Calu3 (cell line): ENCODE results near the gene SPCS3. TPM values are rescaled to one million over a fixed set of nuclear protein-coding genes. Genes with fewer than 3 reads are reported as not detected.

Experiments
- BruUV-seq: library from RNA; stranded (reverse); fragments of 400-500 nt; replicated peaks from 2 replicates; lab custom pipeline; 2021; lab: Mats Ljungman, UMichigan
- CTCF ChIA-PET: fragments of 300-600 bp; sonication (Branson Sonifier 250); formaldehyde crosslinking; loops from one replicate; lab custom pipeline; 2022; ENCODE audit warnings: antibody characterized with exemption; lab: Charles Lee
- DNase-seq: peaks from one replicate; pipeline ENCODE4 v3.0.0; 2022
- H3K27ac Mint-ChIP-seq: one replicate; pipeline ENCODE4 v1.8.0; 2022; ENCODE audit warnings: mixed read lengths; ENCODE audit not compliant: unreplicated experiment
- H3K27me3 Mint-ChIP-seq: one replicate; pipeline ENCODE4 v1.8.0; 2022; ENCODE audit warnings: mixed read lengths; ENCODE audit not compliant: unreplicated experiment
- H3K36me3 Mint-ChIP-seq: one replicate; pipeline ENCODE4 v1.8.0; 2022; ENCODE audit warnings: mild to moderate bottlenecking, moderate library complexity, mixed read lengths; ENCODE audit not compliant: insufficient read depth, unreplicated experiment
- H3K4me1 Mint-ChIP-seq: one replicate; pipeline ENCODE4 v1.8.0; 2022; ENCODE audit warnings: mild to moderate bottlenecking, low read depth, mixed read lengths; ENCODE audit not compliant: unreplicated experiment
- H3K4me3 Mint-ChIP-seq: one replicate; pipeline ENCODE4 v1.8.0; 2022; ENCODE audit warnings: mild to moderate bottlenecking, low read depth, moderate library complexity, mixed read lengths; ENCODE audit not compliant: unreplicated experiment
- H3K9me3 Mint-ChIP-seq: one replicate; pipeline ENCODE4 v1.8.0; 2022; ENCODE audit warnings: low read depth, mixed read lengths; ENCODE audit not compliant: unreplicated experiment
- intact Hi-C: fragments of 100-400 bp; cut with micrococcal nuclease; formaldehyde crosslinking; loops from one replicate; pipeline ENCODE4 v1.10.0; 2022; ENCODE audit not compliant: unreplicated experiment
- total RNA-seq: library from RNA; stranded (reverse); gene quantifications from 2 replicates; pipeline ENCODE4 v1.2.3, GENCODE V29; 2022
- TF ChIP-seq, protein P1 (sequence below): fragments of 200-600 bp; IDR thresholded peaks from one replicate; pipeline ENCODE4 v1.8.0; 2022; ENCODE audit warnings: antibody characterized with exemption; ENCODE audit not compliant: unreplicated experiment

SPCS3 gene
- total RNA-seq, 1 experiment from 2014 or later: 94.6 TPM

DNA sequence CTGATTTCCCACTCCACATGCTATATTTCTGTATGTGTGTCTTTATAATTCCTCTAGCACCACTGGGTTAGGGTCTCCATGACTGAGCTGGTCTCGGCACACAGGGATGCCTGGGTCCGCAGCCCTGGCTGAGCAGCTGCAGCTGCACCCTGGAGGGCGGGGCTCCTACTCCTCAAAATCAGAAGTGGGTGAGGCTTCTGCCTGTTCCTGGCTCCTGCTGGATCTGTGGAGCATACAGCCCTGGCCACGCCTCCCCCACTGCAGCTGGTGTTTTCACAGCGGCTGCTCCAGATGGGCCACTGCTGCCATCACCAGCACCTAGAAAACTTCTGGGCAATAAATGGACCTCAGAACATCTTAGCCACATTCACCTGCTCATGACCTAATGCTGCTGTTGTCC, 30.9 kb downstream of the SPCS3 start:
- no TSS peak for BruUV-seq
- Mint-ChIP-seq H3K4me3 (no peak overlapping the region), H3K27ac (no peak overlapping the region), H3K4me1 (no peaks in the 10 kb centered on the region), H3K9me3 (no peaks in the 10 kb centered on the region), H3K36me3 (no peaks in the 10 kb centered on the region), H3K27me3 (no peaks in the 10 kb centered on the region)
- CTCF ChIA-PET: no interaction called here
- no peak for DNase-seq
- intact Hi-C loops: no loop called here
- TF ChIP-seq, protein P1, sequence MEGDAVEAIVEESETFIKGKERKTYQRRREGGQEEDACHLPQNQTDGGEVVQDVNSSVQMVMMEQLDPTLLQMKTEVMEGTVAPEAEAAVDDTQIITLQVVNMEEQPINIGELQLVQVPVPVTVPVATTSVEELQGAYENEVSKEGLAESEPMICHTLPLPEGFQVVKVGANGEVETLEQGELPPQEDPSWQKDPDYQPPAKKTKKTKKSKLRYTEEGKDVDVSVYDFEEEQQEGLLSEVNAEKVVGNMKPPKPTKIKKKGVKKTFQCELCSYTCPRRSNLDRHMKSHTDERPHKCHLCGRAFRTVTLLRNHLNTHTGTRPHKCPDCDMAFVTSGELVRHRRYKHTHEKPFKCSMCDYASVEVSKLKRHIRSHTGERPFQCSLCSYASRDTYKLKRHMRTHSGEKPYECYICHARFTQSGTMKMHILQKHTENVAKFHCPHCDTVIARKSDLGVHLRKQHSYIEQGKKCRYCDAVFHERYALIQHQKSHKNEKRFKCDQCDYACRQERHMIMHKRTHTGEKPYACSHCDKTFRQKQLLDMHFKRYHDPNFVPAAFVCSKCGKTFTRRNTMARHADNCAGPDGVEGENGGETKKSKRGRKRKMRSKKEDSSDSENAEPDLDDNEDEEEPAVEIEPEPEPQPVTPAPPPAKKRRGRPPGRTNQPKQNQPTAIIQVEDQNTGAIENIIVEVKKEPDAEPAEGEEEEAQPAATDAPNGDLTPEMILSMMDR: no peak

DNA sequence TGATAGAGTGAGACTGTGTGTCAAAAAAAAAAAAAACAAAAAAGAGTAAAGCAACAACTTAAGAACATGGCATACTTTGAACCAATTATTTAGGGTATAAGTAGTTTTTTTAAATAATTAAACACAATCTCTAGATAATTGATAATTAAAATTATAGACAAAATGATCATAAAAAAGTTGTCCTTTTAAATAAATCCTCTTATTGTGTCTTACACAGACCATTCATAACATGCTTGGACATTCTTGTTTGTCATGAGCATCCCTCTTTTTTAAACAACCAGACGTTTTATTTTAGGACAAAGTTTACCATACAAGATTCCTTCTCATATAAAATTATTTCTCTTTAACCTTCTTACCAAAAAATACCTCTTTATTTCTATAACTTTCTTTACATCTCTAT, 35.1 kb downstream of the SPCS3 start:
- Mint-ChIP-seq H3K4me1 (no peaks in the 10 kb centered on the region), H3K27me3 (no peaks in the 10 kb centered on the region), H3K27ac (no peak overlapping the region), H3K9me3 (no peaks in the 10 kb centered on the region), H3K36me3 (no peaks in the 10 kb centered on the region), H3K4me3 (no peak overlapping the region)
- TF ChIP-seq, protein P1: no peak
- intact Hi-C loops: no loop called here
- no peak for DNase-seq
- BruUV-seq: no TSS peak
- CTCF ChIA-PET: no interaction called here

DNA sequence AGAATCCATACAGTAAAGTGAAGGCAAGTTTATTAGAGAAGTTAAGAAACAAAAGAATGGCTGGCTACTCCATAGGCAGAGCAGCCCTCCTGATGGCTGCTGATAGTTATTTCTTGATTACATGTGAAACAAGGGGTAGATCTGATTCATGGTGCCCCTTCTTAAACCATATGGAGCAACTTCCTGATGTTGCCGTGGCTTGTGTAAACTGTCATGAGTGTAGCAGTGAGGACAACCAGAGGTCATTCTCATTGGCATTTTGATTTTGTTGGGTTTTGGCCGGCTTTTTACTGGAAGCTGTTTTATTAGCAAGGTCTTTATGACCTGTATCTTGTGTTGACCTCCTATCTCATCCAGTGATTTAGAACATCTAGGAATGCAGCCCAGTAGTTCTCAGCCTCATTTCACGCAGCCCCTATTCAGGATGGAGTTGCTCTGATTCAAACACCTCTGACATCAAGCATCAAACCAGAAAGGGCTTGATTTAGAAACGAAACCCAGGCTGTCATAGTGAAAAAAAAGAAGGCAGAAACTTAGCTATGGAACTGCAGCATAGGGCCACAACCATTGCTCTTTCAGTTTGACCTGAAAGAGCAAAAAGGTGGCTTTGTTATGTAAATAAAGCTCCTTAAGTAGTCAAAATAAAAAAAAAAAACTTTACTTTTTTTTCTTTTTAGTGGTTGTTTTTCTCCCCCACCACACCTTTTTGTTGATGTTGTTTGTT, 37.8 kb downstream of the SPCS3 start:
- H3K27me3 Mint-ChIP-seq: no peaks in the 10 kb centered on the region
- no TSS peak for BruUV-seq
- intact Hi-C loops: no loop called here
- no peaks in the 10 kb centered on the region for H3K36me3 Mint-ChIP-seq
- no peaks in the 10 kb centered on the region for H3K4me1 Mint-ChIP-seq
- TF ChIP-seq, protein P1: no peak
- DNase-seq: no peak
- H3K27ac Mint-ChIP-seq: no peak overlapping the region
- H3K4me3 Mint-ChIP-seq: no peak overlapping the region
- no peaks in the 10 kb centered on the region for H3K9me3 Mint-ChIP-seq
- CTCF ChIA-PET: interaction anchor here (0.6 to 0.7 kb wide), 2 partner anchors 11 to 739 kb away, joined by 3 to 5 read pairs; no protein-coding TSS in a partner anchor

DNA sequence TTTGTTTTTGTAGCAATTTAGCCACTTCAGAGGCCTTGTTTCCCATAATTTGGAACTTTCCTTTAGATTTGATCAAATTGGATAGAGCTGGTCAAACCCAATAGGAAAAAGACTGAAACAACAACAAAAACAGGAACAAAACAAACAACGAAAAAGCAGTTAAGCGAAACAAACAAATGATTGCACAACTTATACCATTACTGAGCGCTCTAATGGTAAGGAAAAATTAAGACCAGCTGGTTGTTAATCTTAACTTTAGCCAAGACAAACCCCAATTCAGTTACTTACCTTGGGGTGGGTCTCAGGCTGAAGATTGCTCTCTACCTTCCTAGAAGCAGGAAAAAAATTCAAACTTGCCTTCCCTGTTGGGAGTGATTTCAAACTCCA, 38.3 kb downstream of the SPCS3 start:
- CTCF ChIA-PET: interaction anchor here (0.6 to 0.7 kb wide), 2 partner anchors 11 to 738 kb away, joined by 3 to 5 read pairs; no protein-coding TSS in a partner anchor

More for the DNA sequence above, 38.3 kb downstream of the SPCS3 start:
- no peaks in the 10 kb centered on the region for H3K36me3 Mint-ChIP-seq
- DNase-seq: no peak
- BruUV-seq: no TSS peak
- H3K27ac Mint-ChIP-seq: no peak overlapping the region
- H3K9me3 Mint-ChIP-seq: no peaks in the 10 kb centered on the region
- TF ChIP-seq, protein P1: no peak
- no peak overlapping the region for H3K4me3 Mint-ChIP-seq
- no peaks in the 10 kb centered on the region for H3K4me1 Mint-ChIP-seq
- intact Hi-C loops: no loop called here
- H3K27me3 Mint-ChIP-seq: no peaks in the 10 kb centered on the region
